HG02885 (cell line): ENCODE results near the gene ST6GAL1.
"Not testable (repeated sequence)": the region's sequence is repeated elsewhere in the genome, so short reads cannot be mapped to it uniquely, and the experiment has no call there.

Source experiments
- ATAC-seq: cut with Tn5 transposase; IDR thresholded peaks from one replicate; pipeline ENCODE4 v1.9.1; 2021; ENCODE audit warnings: mild to moderate bottlenecking; ENCODE audit not compliant: unreplicated experiment, poor library complexity

Gene ST6GAL1

DNA sequence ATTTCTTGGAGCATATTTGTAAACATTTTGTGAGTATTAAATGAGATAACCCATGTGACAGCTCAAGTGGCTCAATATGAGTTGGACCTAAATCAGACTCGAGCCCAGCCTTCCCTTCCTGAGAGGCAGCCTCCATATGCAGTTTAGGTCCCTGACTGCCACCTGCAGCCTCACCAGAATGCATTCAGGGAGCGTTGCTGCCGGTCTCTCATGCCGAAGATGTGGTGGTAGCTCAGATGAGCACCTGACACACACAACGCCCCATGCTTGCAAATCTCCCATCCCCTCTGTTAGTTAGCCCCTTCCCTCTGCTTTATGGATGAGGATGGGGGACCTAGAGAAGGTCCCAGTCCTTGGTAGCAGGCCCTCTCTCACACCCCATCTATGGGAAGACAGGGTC lies 9.2 kb downstream of the ST6GAL1 start:
- no peak for ATAC-seq

DNA sequence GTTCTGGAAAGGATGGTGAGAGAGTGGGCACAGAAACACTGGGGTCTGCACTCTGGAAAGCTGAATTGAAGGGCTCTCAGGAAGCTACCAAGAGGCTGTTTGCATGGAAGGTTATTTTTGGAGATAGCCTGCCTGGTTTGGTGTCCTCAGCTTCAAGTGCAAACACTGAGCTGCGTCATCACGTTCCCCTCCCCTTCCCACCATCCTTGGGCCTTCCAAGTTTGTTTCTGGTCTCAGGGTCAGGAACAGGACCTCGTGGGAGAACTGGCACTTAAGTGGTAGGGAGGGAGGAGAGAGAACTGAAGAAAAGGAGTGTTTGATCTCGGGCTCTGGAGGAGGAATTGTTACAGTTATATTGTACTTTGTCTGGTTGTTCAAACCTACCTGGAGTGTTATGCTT lies 10.6 kb downstream of the ST6GAL1 start:
- no peak for ATAC-seq

DNA sequence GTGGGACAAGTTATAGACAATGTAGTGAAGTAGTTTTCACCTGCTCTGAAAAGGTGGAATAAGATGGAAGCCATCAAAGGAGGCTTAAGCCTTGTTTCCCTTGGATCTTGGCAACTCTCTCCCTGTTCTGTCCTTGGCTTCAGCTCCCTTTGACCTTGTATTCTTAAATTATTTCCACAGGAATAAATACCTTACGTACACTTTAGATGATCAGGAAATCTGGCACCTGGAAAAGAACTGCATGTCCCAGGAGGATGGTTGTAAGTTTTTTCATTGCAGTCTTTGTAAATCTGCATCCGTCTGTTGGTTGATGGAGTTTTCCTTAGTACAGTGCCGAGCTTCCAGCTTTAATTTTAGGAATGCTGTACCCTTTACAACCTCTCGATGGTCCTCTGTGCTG lies 11.8 kb downstream of the ST6GAL1 start:
- no peak for ATAC-seq

DNA sequence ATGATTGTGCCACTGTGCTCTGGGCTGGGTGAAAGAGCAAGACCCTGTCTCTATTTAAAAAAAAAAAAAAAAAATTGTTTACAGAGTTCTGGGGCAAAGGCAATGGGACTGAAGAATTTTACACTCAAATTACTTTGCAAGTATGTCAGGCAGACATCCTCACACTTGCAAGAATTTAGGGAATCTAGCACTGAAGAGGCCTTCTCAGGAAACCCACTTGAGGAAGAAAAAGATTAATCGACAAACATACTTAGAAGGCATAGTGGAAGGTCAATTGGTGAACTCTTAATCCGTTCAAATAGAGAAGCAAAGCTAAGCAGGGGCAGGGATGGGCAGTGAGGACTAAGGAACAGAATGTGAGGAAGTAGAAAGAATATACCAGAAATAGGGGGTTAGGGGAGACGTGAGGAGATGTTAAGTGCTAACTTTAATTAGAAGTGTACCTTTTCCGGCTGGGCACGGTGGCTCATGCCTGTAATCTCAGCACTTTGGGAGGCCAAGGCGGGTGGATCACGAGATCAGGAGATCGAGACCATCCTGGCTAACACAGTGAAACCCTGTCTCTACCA lies 15.0 kb downstream of the ST6GAL1 start:
- no peak for ATAC-seq

DNA sequence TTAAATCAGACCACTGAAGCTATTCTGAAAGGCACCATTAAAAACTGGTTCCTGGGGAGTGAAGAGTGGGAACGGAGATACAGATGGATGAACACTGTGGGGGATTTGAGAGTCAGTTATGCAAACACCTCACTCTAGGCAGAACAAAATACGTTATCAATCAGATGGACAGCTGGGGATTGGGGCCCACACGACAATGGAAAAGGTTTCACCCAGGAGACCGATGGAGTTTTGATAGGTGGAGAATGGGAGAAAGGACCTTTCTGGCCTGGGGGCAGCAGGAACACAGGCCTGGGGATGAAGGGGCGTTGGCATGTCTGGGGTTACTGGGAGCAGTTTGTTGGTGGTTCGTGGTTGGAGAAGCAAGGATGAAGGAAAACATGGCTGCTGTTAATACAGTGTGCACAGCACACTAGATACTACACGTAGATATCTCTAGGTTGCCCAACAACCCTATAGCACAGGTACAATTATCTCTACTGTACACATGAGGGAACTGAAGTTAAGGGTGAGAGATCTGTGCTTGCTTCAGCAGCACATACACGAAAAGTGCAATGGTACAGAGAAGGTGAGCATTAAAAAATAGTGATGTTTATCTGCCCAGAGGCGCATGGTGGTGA lies 16.5 kb downstream of the ST6GAL1 start:
- ATAC-seq = peak; percentile 80

DNA sequence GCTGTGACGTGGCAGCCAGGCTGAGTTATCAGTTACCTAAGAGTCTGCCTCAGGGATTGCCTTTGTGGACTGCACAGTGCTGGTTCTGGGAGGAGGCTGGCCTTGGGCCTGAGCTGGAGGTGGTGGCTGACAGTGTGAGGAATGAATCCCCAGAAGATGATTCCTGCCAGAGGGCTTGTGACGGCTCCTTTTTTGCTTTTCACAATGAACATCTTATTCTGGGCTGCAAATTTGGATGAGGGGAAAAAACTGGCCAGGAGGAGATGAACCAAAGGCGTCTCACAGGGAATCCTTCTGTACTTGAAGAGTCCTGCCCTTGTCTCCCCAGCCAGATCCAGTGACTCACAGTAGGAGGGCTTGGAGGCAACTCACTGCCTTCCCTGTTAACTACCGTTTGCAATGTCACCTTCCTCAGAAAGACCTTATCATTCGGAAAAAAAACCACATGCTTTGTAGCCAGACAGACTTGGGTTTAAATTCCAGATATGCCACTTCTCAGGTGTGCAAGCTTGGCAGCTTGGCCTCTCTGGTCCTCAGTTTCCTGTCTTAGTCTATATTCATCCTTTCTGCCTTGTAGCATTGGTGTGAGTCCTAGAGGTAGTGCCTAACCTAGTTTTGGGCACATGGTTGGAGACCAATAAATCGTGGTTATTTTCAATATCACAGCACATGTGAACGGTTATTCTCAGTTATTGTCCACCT lies 19.1 kb downstream of the ST6GAL1 start:
- no peak for ATAC-seq

DNA sequence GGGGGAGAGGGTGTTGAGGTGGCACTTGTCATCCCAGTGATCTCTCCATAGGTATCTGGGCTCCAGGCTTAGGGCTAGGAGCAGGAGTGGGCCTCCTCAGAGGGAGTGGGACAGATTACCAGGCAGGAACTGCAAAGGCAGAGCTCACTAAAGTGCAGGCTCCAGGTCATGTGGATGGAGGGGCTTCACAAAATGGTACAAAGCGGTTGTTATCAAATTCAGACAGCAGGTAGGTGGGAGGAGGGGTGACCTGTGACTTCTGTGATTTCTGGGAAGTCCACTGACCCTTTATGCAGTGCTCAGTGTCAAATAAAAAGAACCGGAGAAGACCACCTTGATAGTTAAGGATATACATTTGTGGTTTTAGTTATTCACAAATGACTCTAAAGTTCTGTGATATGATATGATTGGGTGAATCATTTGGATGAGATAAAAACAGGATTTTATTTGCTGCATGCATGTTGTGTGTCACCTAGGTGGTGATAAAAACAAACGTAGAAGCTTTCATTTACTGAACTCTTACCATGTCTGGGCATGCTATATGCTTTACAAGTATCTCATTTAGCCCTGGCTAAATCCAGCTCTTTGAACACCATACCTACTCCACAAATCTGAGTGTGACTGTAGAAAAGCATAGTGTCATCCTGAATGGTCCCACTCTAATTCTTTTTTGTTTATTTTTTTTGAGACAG lies 20.2 kb downstream of the ST6GAL1 start:
- no peak for ATAC-seq

DNA sequence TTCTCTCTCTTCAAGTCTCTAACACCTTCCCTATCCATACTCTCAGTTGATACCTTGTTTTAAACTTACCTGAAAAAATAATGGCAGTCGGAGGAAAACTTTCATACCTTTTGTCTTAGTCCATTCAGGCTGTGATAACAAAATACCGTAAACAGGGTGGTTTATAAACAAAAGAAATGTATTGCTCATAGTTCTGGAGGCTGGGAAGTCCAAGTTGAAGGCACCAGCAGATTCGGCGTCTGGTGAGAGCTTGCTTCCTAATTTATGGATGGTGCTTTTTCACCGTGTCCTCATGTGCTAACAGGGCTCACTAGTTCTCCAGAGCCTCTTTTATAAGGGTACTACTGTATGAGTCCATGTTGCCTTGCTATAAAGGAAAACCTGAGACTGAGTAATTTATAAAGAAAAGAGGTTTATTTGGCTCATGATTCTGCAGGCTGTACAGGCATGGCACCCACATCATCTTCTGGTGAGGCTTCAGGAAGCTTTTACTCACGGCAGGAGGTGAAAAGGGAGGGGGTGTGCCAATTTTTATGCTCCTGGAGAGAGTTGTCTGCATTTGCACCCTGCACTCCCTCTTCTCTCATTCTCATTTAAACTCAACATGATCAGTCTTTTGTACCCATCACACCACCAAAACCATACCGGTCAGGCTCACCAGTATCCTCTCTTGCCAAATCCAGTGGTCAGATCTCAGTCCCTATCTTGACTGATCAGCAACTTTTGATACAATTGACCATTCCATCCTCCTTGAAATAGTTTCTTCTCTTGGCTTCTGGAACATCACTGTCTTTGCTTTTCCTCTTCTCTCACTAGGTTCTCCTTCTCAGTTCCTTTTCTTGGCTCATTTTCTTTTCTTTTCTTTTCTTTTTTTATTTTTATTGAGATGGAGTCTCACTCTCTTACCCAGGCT lies 21.6 kb downstream of the ST6GAL1 start:
- no peak for ATAC-seq

DNA sequence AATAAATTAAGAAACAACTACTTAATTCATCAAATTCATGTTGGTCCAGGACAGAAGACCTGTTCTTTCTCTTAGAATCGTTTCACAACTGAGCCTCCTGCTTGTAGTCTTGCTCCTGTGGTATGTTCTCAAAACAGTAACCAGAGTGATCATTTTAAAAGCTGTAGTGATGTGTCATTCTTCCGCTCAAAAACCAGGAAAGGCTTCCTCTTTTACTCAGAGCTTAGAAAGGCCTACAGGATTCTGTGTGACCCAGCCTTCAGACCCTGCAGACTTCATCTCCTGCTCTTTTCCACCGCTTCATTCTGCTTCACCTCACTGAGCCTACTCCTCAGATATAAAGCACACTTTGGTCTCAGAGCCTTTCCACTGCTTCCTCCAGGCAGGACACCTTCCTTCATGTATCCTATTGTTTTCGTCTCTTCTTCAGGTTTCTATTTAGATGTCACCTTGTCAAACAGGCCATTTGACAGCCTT lies 22.7 kb downstream of the ST6GAL1 start:
- ATAC-seq = peak; percentile 45

DNA sequence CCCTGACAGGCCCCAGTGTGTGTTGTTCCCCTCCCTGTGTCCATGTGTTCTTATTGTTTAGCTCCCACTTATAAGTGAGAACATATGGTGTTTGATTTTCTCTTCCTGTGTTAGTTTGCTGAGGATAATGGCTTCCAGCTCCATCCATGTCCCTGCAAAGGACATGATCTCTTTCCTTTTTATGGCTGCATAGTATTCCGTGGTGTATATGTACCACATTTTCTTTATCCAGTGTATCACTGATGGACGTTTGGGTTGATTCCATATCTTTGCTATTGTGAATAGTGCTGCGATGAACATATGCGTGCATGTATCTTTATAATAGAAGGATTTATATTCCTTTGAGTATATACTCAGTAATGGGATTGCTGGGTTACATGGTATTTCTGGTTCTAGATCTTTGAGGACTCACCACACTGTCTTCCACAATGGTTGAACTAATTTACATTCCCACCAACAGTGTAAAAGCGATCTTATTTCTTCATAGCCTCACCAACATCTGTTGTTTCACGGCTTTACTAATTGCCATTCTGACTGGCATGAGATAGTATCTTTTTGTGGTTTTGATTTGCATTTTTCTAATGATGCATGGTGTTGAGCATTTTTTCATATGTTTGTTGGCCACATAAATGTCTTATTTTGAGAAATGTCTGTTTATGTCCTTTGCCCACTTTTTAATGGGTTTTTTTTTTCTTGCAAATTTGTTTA lies 23.8 kb downstream of the ST6GAL1 start:
- ATAC-seq = not testable (repeated sequence)

DNA sequence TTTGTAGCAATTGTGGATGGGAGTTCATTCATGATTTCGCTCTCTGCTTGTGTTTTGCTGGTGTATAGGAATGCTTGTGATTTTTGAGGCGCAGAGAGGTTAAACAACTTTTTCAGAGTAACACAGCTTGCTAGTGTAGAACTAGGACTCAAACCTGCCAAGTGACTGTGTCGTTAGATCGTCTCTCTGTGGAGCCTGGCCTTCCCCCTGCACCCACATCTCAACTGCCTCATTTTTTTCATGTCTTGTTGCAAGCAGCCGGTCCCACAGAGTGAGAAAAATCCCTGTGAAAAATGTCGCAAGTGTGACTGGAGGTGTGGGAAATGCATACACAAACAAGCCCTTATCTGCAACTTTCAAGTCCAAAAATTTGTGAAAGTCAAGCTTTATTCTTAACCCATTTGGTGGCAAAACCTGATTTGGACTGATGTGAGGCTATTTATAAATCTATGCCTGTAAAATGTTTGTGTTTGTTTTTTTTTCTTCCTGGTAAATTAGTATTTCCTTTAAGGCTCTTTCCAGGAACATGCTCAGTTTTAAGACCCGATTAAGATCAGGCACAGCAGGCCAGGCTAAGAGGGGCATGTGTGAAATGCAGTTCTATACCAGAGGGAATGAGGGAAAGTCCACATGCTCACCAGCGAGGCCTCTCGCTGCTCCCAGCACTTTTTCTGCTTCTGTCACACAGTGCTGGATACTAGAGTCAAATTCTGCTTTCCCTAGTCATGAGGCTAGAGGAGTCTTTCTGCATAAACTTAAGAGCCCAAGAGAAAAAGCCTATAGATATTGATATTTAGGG lies 25.8 kb downstream of the ST6GAL1 start:
- no peak for ATAC-seq

DNA sequence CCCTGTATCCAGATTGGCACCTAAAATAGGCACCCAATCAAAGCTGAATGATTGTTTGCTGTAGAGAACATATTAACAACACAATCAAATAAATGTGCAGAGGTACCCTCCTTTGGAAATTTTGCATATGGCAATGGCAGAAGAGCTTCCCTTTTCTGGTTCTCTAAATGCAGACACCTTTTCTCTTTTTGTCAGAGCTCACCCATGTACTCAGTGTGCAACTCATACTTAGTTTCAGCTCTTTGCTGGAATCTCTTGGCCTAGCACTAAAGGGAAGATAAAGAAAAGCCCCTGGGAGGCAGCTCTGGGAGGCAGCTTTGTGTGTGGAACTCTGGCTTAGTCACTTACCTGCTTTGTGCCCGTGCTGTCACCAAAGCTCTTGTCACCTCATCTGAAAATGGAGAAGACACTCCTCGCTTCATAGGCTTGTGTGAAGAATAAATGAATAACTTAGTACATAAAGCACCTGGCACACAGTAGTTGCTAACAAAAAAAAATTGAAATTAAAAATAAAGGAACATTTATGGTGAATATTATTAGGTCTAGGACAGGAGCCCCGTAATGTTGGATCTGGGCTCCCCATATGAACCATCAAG lies 28.8 kb downstream of the ST6GAL1 start:
- ATAC-seq = no peak

DNA sequence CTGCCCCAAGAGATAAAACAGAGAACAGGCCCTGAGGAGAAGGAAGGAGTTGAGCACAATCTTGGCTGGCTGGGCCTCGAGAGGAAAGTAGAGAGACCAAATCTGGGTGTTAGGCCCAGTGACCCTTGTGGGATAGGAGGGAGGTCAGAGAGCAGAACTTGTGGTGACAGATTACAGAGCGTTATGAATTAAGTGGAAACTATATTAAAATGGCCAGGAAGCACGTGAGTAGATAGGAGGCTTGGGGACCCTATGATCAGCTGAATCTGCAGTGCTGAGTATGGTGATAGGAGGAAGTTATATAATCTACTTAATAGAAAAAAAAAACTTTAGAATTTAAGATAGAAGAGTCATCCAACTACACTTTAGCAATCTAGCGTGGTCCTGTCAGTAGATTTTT lies 30.0 kb downstream of the ST6GAL1 start:
- no peak for ATAC-seq

DNA sequence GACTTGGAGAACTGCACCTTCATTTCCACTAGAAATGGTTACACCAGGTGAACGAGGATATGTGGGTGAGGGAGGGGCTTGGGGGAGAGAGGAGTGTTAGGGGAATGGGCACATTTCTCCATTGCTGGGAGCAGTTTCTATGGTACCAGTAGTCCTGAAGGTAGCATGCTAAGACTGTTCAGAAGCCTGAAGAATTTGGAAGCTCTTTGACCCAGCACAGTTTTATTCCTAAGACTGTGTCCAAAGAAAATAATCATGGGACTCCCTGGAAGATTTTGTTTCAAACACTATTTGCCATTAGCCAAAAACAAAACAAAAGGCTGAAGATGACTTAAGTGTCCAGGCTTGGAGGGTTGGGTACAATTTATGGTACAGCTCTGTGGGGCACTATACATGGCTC lies 32.1 kb downstream of the ST6GAL1 start:
- no peak for ATAC-seq

DNA sequence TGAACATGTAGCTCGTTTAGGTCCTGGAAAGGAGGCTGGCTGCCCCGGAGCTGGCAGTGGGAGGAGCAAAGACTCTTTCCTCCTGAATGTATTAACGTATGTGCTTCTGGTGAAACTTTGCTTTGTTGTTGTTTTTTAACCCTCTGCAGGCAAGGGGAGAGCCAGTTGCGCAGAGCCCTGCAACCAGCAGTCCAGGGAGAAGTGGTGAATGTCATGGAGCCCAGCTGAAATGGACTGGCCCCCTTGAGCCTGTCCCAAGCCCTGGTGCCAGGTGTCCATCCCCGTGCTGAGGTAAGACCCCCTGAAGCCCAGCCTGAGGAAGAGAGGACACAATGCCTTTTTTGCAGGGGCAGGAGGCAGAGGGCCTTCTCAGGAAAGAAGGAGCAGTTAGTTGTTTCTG lies 33.3 kb downstream of the ST6GAL1 start:
- ATAC-seq = no peak

DNA sequence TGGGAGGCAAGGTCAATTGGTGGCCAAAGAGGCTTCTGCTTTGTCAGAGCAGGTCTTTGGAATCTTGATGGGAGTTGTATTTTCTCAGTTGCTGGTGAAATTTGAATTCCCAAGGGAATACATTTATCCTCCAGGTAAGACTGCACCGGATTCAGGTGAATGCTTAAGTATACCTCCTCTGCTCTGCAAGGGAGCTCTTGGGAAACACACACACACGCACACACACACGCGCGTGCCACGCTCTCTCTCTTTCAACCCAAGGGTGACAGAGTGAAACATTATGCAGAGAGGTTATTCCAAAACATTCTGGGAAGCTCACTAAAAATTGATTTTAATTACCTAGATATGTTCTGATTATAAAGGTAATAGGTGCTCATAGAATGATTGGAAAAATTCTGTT lies 33.7 kb downstream of the ST6GAL1 start:
- no peak for ATAC-seq

DNA sequence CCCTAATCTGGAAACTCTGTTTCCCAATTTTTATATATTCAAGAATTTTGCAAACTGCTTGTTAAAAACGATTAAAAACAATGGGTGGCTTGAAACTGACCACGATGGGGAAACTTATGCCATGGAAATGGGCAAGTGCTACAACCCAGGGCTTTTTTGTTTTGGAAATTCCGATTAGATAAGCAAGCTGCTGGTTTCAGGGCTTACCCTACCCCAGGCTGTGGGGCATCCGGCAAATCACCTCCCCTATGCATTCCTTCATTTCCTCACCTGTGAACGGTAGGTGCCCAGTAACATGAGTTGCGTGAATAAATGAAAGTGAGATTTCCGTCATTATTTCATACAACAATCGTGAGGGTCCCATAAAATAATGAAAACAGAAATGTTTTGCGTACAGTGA lies 34.3 kb downstream of the ST6GAL1 start:
- no peak for ATAC-seq

DNA sequence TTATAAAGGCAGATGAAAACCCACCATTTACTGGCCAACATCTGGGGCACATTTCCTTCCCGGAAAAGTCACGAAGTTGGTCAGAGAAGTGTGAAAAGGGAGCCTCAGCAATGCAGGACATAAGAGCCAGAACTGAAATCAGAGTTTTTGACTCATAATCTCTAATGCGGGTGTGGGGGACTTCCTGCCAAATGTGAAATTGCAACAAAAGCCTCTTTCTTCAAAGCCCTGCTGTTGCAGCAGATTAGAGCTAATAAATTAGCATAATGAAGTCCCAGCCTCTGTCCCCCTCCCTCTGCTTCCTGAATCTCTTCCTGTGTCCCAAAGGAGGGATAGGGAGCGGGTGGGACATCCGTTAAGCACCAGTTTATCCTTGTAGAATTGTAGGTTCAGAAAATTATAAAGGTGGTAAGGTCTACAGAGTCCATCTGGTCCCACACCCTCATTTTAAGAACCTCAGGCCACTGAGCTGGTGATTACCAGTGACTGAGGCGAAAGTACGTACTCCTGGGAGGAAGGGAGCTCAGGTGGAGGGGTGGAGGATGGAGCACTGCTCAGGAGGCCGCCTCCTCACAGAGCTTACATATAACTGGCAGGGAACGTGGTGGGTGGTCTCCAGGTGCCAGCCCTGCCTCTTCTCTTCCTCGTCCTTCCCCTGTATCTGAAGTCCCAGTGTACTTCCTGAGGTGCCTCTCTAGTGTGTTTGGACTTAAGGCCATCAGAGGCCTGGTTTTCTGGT lies 35.0 kb downstream of the ST6GAL1 start:
- peak; percentile 74 for ATAC-seq
